ENCODE data around the gene SV2A.

DNA sequence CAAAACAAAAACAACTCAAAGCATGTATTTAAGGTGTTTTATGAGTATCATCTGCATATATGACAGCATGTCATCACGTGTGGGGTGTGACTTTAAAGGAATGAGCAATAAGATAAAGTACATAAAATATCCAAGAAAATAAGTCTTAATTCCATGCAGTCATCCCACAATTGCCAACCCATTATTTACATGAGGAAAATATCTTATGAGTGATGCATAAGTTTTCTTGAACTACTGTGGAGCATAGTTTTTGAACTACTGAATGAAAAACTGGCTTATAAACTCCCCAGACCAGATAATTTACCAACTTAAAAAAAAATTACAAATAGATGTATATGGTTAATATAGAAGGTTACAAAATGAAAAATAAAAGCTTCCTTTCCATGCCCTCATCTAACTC is 48.8 kb upstream of the SV2A start:
- TF ChIP-seq, protein P1, sequence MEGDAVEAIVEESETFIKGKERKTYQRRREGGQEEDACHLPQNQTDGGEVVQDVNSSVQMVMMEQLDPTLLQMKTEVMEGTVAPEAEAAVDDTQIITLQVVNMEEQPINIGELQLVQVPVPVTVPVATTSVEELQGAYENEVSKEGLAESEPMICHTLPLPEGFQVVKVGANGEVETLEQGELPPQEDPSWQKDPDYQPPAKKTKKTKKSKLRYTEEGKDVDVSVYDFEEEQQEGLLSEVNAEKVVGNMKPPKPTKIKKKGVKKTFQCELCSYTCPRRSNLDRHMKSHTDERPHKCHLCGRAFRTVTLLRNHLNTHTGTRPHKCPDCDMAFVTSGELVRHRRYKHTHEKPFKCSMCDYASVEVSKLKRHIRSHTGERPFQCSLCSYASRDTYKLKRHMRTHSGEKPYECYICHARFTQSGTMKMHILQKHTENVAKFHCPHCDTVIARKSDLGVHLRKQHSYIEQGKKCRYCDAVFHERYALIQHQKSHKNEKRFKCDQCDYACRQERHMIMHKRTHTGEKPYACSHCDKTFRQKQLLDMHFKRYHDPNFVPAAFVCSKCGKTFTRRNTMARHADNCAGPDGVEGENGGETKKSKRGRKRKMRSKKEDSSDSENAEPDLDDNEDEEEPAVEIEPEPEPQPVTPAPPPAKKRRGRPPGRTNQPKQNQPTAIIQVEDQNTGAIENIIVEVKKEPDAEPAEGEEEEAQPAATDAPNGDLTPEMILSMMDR (IDR thresholded peaks at IDR 0.05), result no peak
- no peak for TF ChIP-seq POLR2A (IDR thresholded peaks at IDR 0.05)

All from right lobe of liver (tissue), 4 donors.